Measurements from ENCODE around the gene ZFP36L1. TPM values are rescaled to one million over a fixed set of nuclear protein-coding genes. Genes with fewer than 3 reads are reported as not detected.

The ZFP36L1 gene
- total and polyA plus RNA-seq, 2 of the 13 experiments (the other 11 are each of a cell fraction or from before 2014, with no cell fraction given), result 7.4 to 10.2 TPM

DNA sequence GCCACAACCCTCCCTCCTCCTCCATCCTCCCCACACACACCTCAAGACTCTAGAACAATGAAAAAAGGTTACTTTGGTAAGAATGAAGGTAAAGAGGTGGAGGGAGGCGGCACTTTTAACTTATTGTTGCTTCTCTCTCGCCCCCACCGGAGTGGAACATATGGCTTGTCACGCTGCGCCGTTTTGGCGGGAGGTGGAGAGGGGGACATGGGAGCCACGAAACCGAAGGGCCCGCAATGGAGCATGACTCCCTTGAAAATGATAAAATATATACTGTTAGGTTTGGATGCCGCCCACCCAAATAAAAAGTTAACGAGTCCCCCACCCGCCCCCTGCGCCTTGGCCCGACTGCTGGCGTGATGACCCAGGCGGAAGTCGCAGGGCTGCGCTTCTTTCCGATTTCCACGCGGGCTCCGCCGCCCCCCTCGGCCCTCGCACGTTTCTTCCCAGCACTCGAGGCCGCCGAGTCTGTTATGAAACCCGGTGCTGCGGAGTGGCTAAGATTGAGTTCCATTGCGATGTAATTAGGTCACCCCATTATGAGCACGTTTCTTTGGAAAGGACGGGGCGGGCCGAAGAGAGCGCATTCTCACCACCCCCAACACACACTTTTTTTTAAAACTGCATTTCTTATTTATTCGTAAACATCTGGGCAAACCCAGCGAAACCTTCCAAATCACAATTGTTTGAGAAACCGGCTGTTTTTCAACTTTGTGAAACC, 1.4 kb upstream of the ZFP36L1 start (continued):
- TF ChIP-seq, protein P1, sequence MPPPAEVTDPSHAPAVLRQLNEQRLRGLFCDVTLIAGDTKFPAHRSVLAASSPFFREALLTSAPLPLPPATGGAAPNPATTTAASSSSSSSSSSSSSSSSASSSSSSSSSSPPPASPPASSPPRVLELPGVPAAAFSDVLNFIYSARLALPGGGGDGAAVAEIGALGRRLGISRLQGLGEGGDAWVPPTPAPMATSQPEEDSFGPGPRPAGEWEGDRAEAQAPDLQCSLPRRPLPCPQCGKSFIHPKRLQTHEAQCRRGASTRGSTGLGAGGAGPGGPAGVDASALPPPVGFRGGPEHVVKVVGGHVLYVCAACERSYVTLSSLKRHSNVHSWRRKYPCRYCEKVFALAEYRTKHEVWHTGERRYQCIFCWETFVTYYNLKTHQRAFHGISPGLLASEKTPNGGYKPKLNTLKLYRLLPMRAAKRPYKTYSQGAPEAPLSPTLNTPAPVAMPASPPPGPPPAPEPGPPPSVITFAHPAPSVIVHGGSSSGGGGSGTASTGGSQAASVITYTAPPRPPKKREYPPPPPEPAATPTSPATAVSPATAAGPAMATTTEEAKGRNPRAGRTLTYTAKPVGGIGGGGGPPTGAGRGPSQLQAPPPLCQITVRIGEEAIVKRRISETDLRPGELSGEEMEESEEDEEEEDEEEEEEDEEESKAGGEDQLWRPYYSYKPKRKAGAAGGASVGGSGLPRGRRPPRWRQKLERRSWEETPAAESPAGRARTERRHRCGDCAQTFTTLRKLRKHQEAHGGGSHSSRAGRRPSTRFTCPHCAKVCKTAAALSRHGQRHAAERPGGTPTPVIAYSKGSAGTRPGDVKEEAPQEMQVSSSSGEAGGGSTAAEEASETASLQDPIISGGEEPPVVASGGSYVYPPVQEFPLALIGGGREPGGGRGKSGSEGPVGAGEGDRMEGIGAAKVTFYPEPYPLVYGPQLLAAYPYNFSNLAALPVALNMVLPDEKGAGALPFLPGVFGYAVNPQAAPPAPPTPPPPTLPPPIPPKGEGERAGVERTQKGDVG (CRISPR knock-in tag; IDR thresholded peaks at IDR 0.05; ENCODE audit: borderline replicate concordance), result no peak
- TF ChIP-seq RBM22 (optimal IDR thresholded peaks at IDR 0.05; ENCODE audit: low read length) (peak; percentile 45), SP4 (CRISPR knock-in tag; IDR thresholded peaks at IDR 0.05) (no peak), ZIK1 (CRISPR knock-in tag; IDR thresholded peaks at IDR 0.05; ENCODE audit: borderline replicate concordance, low read depth) (no peak), ZFP37 (CRISPR knock-in tag; IDR thresholded peaks at IDR 0.05; ENCODE audit: borderline replicate concordance) (no peak), ZBTB7A (CRISPR knock-in tag; IDR thresholded peaks at IDR 0.05) (no peak; the same call in 1 of the 2 replicates), ZNF274 (CRISPR knock-in tag; IDR thresholded peaks at IDR 0.05) (no peak), NR2F1 (CRISPR knock-in tag; IDR thresholded peaks at IDR 0.05) (no peak), PCBP1 (IDR thresholded peaks at IDR 0.05; ENCODE audit: borderline replicate concordance, low read depth, low read length) (no peak), TEAD3 (CRISPR knock-in tag; optimal IDR thresholded peaks at IDR 0.05; ENCODE audit: borderline replicate concordance) (peak; percentile 46), MEIS2 (CRISPR knock-in tag; IDR thresholded peaks at IDR 0.05) (peak; percentile 55; the same call in 1 of the 2 replicates), ZNF83 (CRISPR knock-in tag; IDR thresholded peaks at IDR 0.05; ENCODE audit: borderline replicate concordance) (no peak), KDM5B (CRISPR knock-in tag; IDR thresholded peaks at IDR 0.05; ENCODE audit: borderline replicate concordance) (peak; percentile 85), PREB (CRISPR knock-in tag; IDR thresholded peaks at IDR 0.05) (no peak), FOSL2 (CRISPR knock-in tag; IDR thresholded peaks at IDR 0.05) (peak; percentile 31; the same call in 1 of the 2 replicates), ELF1 (CRISPR knock-in tag; IDR thresholded peaks at IDR 0.05) (peak; percentile 63), ZNF558 (CRISPR knock-in tag; IDR thresholded peaks at IDR 0.05; ENCODE audit: borderline replicate concordance) (0 out of 2 replicates have a peak, but pooled peaks have one; percentile 40), GATAD1 (CRISPR knock-in tag; IDR thresholded peaks at IDR 0.05) (no peak), JARID2 (CRISPR knock-in tag; IDR thresholded peaks at IDR 0.05; ENCODE audit: insufficient replicate concordance) (no peak), ZNF234 (CRISPR knock-in tag; conservative IDR thresholded peaks at IDR 0.05) (no peak), NFKBIZ (CRISPR knock-in tag; IDR thresholded peaks at IDR 0.05) (no peak), ETV6 (CRISPR knock-in tag; conservative IDR thresholded peaks at IDR 0.05) (no peak)
- TF ChIP-seq, protein P2, sequence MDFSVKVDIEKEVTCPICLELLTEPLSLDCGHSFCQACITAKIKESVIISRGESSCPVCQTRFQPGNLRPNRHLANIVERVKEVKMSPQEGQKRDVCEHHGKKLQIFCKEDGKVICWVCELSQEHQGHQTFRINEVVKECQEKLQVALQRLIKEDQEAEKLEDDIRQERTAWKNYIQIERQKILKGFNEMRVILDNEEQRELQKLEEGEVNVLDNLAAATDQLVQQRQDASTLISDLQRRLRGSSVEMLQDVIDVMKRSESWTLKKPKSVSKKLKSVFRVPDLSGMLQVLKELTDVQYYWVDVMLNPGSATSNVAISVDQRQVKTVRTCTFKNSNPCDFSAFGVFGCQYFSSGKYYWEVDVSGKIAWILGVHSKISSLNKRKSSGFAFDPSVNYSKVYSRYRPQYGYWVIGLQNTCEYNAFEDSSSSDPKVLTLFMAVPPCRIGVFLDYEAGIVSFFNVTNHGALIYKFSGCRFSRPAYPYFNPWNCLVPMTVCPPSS (IDR thresholded peaks at IDR 0.05), result no peak
- TF ChIP-seq, protein P3, sequence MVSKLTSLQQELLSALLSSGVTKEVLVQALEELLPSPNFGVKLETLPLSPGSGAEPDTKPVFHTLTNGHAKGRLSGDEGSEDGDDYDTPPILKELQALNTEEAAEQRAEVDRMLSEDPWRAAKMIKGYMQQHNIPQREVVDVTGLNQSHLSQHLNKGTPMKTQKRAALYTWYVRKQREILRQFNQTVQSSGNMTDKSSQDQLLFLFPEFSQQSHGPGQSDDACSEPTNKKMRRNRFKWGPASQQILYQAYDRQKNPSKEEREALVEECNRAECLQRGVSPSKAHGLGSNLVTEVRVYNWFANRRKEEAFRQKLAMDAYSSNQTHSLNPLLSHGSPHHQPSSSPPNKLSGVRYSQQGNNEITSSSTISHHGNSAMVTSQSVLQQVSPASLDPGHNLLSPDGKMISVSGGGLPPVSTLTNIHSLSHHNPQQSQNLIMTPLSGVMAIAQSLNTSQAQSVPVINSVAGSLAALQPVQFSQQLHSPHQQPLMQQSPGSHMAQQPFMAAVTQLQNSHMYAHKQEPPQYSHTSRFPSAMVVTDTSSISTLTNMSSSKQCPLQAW (CRISPR knock-in tag; IDR thresholded peaks at IDR 0.05), result no peak

All from HepG2 (cell line).